ENCODE measurements around the gene MGP.

The MGP gene

GRCh38 chr12:14905269-14906004 is 19.8 kb upstream of the MGP start:
- no peak for DNase-seq
- Histone ChIP-seq H3F3A (ENCODE audit: insufficient read depth, low read length) (no peaks in the 10 kb centered on the region), H3K27me3 (replicated peaks; ENCODE audit: insufficient read depth, low read length) (no peaks in the 10 kb centered on the region), H3K27ac (ENCODE audit: low read length) (no peak overlapping the region), H3K4me2 (ENCODE audit: low read depth, low read length) (no peak overlapping the region), H3K79me2 (ENCODE audit: low read length) (no peaks in the 10 kb centered on the region), H3K4me3 (ENCODE audit: low read length) (no peak overlapping the region), H3K9me2 (replicated peaks; ENCODE audit: insufficient read depth, low read length) (no peaks in the 10 kb centered on the region), H3K4me1 (ENCODE audit: low read length) (0 out of 2 replicates have a peak, but pooled peaks cover 9% of the 10 kb centered on the region), H4K20me1 (ENCODE audit: insufficient read depth, low read length) (no peaks in the 10 kb centered on the region), H3K9me3 (replicated peaks; ENCODE audit: insufficient read depth, low read length) (no peaks in the 10 kb centered on the region), H3K9ac (ENCODE audit: low read length) (no peak overlapping the region), H2AFZ (ENCODE audit: low read length) (no peak overlapping the region), H3K36me3 (replicated peaks; ENCODE audit: insufficient read depth, low read length) (no peaks in the 10 kb centered on the region)
- TF ChIP-seq EZH2 (optimal IDR thresholded peaks at IDR 0.05; ENCODE audit: low read depth, low read length), result no peak
- no peak for TF ChIP-seq CTCF (IDR thresholded peaks at IDR 0.05; ENCODE audit: low read length)
- no peak for TF ChIP-seq EZH2phosphoT487 (IDR thresholded peaks at IDR 0.05; ENCODE audit: low read length)

- Histone ChIP-seq H3K4me2 (ENCODE audit: low read depth, low read length) (no peak overlapping the region), H3K9me2 (replicated peaks; ENCODE audit: insufficient read depth, low read length) (no peaks in the 10 kb centered on the region), H3K4me1 (ENCODE audit: low read length) (0 out of 2 replicates have a peak, but pooled peaks cover 9% of the 10 kb centered on the region), H3K79me2 (ENCODE audit: low read length) (no peaks in the 10 kb centered on the region), H3K27me3 (replicated peaks; ENCODE audit: insufficient read depth, low read length) (no peaks in the 10 kb centered on the region), H3K36me3 (replicated peaks; ENCODE audit: insufficient read depth, low read length) (no peaks in the 10 kb centered on the region), H3K4me3 (ENCODE audit: low read length) (no peak overlapping the region), H3F3A (ENCODE audit: insufficient read depth, low read length) (no peaks in the 10 kb centered on the region), H4K20me1 (ENCODE audit: insufficient read depth, low read length) (no peaks in the 10 kb centered on the region), H3K27ac (ENCODE audit: low read length) (no peak overlapping the region), H3K9ac (ENCODE audit: low read length) (no peak overlapping the region), H3K9me3 (replicated peaks; ENCODE audit: insufficient read depth, low read length) (no peaks in the 10 kb centered on the region), H2AFZ (ENCODE audit: low read length) (no peak overlapping the region)
- DNase-seq, result no peak
- TF ChIP-seq CTCF (IDR thresholded peaks at IDR 0.05; ENCODE audit: low read length), result no peak
- no peak for TF ChIP-seq EZH2 (optimal IDR thresholded peaks at IDR 0.05; ENCODE audit: low read depth, low read length)
- no peak for TF ChIP-seq EZH2phosphoT487 (IDR thresholded peaks at IDR 0.05; ENCODE audit: low read length)
Measured at GRCh38 chr12:14904854-14905253, 19.2 kb upstream of the MGP start.

- Histone ChIP-seq H3K4me2 (ENCODE audit: low read depth, low read length) (no peak overlapping the region), H3K27me3 (replicated peaks; ENCODE audit: insufficient read depth, low read length) (no peaks in the 10 kb centered on the region), H3K9me2 (replicated peaks; ENCODE audit: insufficient read depth, low read length) (no peaks in the 10 kb centered on the region), H3K36me3 (replicated peaks; ENCODE audit: insufficient read depth, low read length) (no peaks in the 10 kb centered on the region), H4K20me1 (ENCODE audit: insufficient read depth, low read length) (no peaks in the 10 kb centered on the region), H2AFZ (ENCODE audit: low read length) (no peak overlapping the region), H3K9ac (ENCODE audit: low read length) (no peak overlapping the region), H3K4me1 (ENCODE audit: low read length) (0 out of 2 replicates have a peak, but pooled peaks cover 9% of the 10 kb centered on the region), H3K9me3 (replicated peaks; ENCODE audit: insufficient read depth, low read length) (no peaks in the 10 kb centered on the region), H3K79me2 (ENCODE audit: low read length) (no peaks in the 10 kb centered on the region), H3K27ac (ENCODE audit: low read length) (no peak overlapping the region), H3F3A (ENCODE audit: insufficient read depth, low read length) (no peaks in the 10 kb centered on the region), H3K4me3 (ENCODE audit: low read length) (no peak overlapping the region)
- TF ChIP-seq EZH2 (optimal IDR thresholded peaks at IDR 0.05; ENCODE audit: low read depth, low read length), result no peak
- TF ChIP-seq CTCF (IDR thresholded peaks at IDR 0.05; ENCODE audit: low read length), result no peak
- no peak for TF ChIP-seq EZH2phosphoT487 (IDR thresholded peaks at IDR 0.05; ENCODE audit: low read length)
- no peak for DNase-seq
Measured at GRCh38 chr12:14903386-14904098, 17.9 kb upstream of the MGP start.
